Tibial nerve (tissue), 3 donors: ENCODE data around the gene C22orf39.

ENCODE experiments used
- CTCF ChIP-seq, 5 experiments: fragments of 200-600 bp in 3 of 5; fragments of 450-650 bp in 2 of 5; sonication (generic) in 3 of 5; IDR thresholded peaks; one replicate each; pipeline ENCODE4 v1.5.1; 2016 to 2019; ENCODE audit warnings: antibody characterized with exemption in 5 of 5, mild to moderate bottlenecking in 3 of 5, moderate library complexity in 2 of 5
- POLR2A ChIP-seq, 2 donors: fragments of 450-650 bp; IDR thresholded peaks; one replicate each; pipeline ENCODE4 v1.6.1; 2017; ENCODE audit warnings: antibody characterized with exemption in 2 of 2, mild to moderate bottlenecking in 2 of 2, moderate library complexity in 2 of 2

- TF ChIP-seq CTCF (IDR thresholded peaks at IDR 0.05) (no peak), POLR2A (IDR thresholded peaks at IDR 0.05) (no peak)
Observed at GRCh38 chr22:19395276-19395675, 52.2 kb downstream of the C22orf39 start.
